WTC11 (cell line): ENCODE data around the gene NFE2L3.

Experiments used
- IRF1 ChIP-seq: sonication (generic); formaldehyde crosslinking; IDR thresholded peaks from 2 replicates; pipeline ENCODE4 v1.8.0; 2023; ENCODE audit warnings: missing genetic modification reagents
- NR3C1 ChIP-seq: sonication (generic); formaldehyde crosslinking; conservative IDR thresholded peaks from 2 replicates; pipeline ENCODE4 v1.8.1; 2023; ENCODE audit warnings: low read depth, mild to moderate bottlenecking, missing genetic modification reagents
- TF ChIP-seq, protein P1 (sequence below): fragments of 200-600 bp; IDR thresholded peaks from 2 replicates; pipeline ENCODE4 v1.8.0; 2022; ENCODE audit warnings: antibody characterized with exemption

- TF ChIP-seq, protein P1, sequence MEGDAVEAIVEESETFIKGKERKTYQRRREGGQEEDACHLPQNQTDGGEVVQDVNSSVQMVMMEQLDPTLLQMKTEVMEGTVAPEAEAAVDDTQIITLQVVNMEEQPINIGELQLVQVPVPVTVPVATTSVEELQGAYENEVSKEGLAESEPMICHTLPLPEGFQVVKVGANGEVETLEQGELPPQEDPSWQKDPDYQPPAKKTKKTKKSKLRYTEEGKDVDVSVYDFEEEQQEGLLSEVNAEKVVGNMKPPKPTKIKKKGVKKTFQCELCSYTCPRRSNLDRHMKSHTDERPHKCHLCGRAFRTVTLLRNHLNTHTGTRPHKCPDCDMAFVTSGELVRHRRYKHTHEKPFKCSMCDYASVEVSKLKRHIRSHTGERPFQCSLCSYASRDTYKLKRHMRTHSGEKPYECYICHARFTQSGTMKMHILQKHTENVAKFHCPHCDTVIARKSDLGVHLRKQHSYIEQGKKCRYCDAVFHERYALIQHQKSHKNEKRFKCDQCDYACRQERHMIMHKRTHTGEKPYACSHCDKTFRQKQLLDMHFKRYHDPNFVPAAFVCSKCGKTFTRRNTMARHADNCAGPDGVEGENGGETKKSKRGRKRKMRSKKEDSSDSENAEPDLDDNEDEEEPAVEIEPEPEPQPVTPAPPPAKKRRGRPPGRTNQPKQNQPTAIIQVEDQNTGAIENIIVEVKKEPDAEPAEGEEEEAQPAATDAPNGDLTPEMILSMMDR, result no peak
- TF ChIP-seq NR3C1 (CRISPR knock-in tag) (no peak), IRF1 (CRISPR knock-in tag) (no peak)
Measured at GRCh38 chr7:26169271-26169670, 17.3 kb downstream of the NFE2L3 start.
